ENCODE measurements around the gene MAP3K20. TPM values are rescaled to one million over a fixed set of nuclear protein-coding genes. Genes with fewer than 3 reads are reported as not detected.
"Not testable (repeated sequence)": the region's sequence is repeated elsewhere in the genome, so short reads cannot be mapped to it uniquely, and the experiment has no call there.

MAP3K20 gene
- total and polyA plus RNA-seq, 2 donors (not counting 1 experiment from before 2014, with no cell fraction given) = 105 to 138 TPM

DNA sequence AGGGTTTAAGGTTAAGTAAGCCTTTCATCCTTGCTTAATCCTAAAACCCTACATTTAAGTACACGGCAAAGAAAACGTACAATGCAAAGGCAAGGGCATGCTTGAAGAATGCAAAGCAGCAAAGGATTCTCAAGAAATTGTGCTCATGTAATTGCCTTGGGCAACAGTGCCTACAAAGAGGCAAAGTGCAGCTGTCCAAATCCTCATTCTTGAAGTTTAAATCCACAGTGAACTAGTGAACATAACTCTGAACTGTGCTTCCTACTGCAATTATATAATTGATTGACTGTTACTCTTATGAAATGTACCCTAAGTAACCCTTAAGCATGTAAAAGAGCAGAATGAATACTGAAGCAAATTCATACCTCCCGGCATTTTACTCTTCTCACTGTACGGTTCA, 85.4 kb downstream of the MAP3K20 start:
- H4K20me1 ChIP-seq (ENCODE audit: control insufficient read depth, extremely low read depth, insufficient read depth, low read length) = no peaks in the 10 kb centered on the region
- no peak overlapping the region for H2AFZ ChIP-seq (ENCODE audit: low read length)
- H3K4me3 ChIP-seq (replicated peaks in 1 of 4; ENCODE audit: control extremely low read depth in 1 of 4, insufficient read depth in 1 of 4, low read depth in 3 of 4, low read length in 4 of 4) = no peak overlapping the region
- no peak overlapping the region for H3K9ac ChIP-seq (ENCODE audit: insufficient read depth, low read length)
- H3K36me3 ChIP-seq (ENCODE audit: control insufficient read depth, insufficient read depth, low read length) = no peaks in the 10 kb centered on the region
- H3K27me3 ChIP-seq (ENCODE audit: control insufficient read depth, insufficient read depth, low read length) = no peaks in the 10 kb centered on the region
- H3K4me2 ChIP-seq (ENCODE audit: extremely low read depth, insufficient read depth, low read length) = peak overlapping the region; percentile 44
- peaks cover 24% of the 10 kb centered on the region for H3K4me1 ChIP-seq (ENCODE audit: control insufficient read depth, extremely low read depth, insufficient read depth, low read length)
- H3K9me3 ChIP-seq (ENCODE audit: control insufficient read depth, insufficient read depth, low read depth, low read length) = no peaks in the 10 kb centered on the region
- TF ChIP-seq EZH2 (IDR thresholded peaks at IDR 0.05; ENCODE audit: low read length, missing control alignments) (no peak), CTCF (conservative IDR thresholded peaks at IDR 0.05 in 1 of 2, IDR thresholded peaks at IDR 0.05 in 1 of 2; ENCODE audit: low read depth in 1 of 2, low read length in 2 of 2) (no peak)
- peak overlapping the region; percentile 93 for H3K27ac ChIP-seq (ENCODE audit: insufficient read depth, low read length)
- peaks cover 29% of the 10 kb centered on the region for H3K79me2 ChIP-seq (ENCODE audit: control insufficient read depth, insufficient read depth, low read length)
- peak in 1 of 2 donors; percentile 51 for DNase-seq (ENCODE audit: low read depth in 2 of 2)

GRCh38 chr2:173161507-173161906, 85.9 kb downstream of the MAP3K20 start:
- Histone ChIP-seq H3K27me3 (ENCODE audit: control insufficient read depth, insufficient read depth, low read length) (no peaks in the 10 kb centered on the region), H3K4me1 (ENCODE audit: control insufficient read depth, extremely low read depth, insufficient read depth, low read length) (peaks cover 24% of the 10 kb centered on the region), H2AFZ (ENCODE audit: low read length) (no peak overlapping the region), H3K9ac (ENCODE audit: insufficient read depth, low read length) (no peak overlapping the region), H3K4me3 (replicated peaks in 1 of 4; ENCODE audit: control extremely low read depth in 1 of 4, insufficient read depth in 1 of 4, low read depth in 3 of 4, low read length in 4 of 4) (no peak overlapping the region), H3K27ac (ENCODE audit: insufficient read depth, low read length) (peak overlapping the region; percentile 93), H3K4me2 (ENCODE audit: extremely low read depth, insufficient read depth, low read length) (no peak overlapping the region), H4K20me1 (ENCODE audit: control insufficient read depth, extremely low read depth, insufficient read depth, low read length) (no peaks in the 10 kb centered on the region), H3K79me2 (ENCODE audit: control insufficient read depth, insufficient read depth, low read length) (peaks cover 28% of the 10 kb centered on the region), H3K9me3 (ENCODE audit: control insufficient read depth, insufficient read depth, low read depth, low read length) (no peaks in the 10 kb centered on the region), H3K36me3 (ENCODE audit: control insufficient read depth, insufficient read depth, low read length) (no peaks in the 10 kb centered on the region)
- no peak for DNase-seq (ENCODE audit: low read depth in 2 of 2)
- no peak for TF ChIP-seq CTCF (conservative IDR thresholded peaks at IDR 0.05 in 1 of 2, IDR thresholded peaks at IDR 0.05 in 1 of 2; ENCODE audit: low read depth in 1 of 2, low read length in 2 of 2)
- no peak for TF ChIP-seq EZH2 (IDR thresholded peaks at IDR 0.05; ENCODE audit: low read length, missing control alignments)

GRCh38 chr2:173163357-173163756, 87.7 kb downstream of the MAP3K20 start:
- H3K9me3 ChIP-seq (ENCODE audit: control insufficient read depth, insufficient read depth, low read depth, low read length); DNase-seq (ENCODE audit: low read depth in 2 of 2); H3K4me2 ChIP-seq (ENCODE audit: extremely low read depth, insufficient read depth, low read length); H2AFZ ChIP-seq (ENCODE audit: low read length); H3K27me3 ChIP-seq (ENCODE audit: control insufficient read depth, insufficient read depth, low read length); H4K20me1 ChIP-seq (ENCODE audit: control insufficient read depth, extremely low read depth, insufficient read depth, low read length); H3K36me3 ChIP-seq (ENCODE audit: control insufficient read depth, insufficient read depth, low read length); H3K27ac ChIP-seq (ENCODE audit: insufficient read depth, low read length); H3K4me3 ChIP-seq (replicated peaks in 1 of 4; ENCODE audit: control extremely low read depth in 1 of 4, insufficient read depth in 1 of 4, low read depth in 3 of 4, low read length in 4 of 4); H3K9ac ChIP-seq (ENCODE audit: insufficient read depth, low read length): not testable (repeated sequence)
- peaks cover 26% of the 10 kb centered on the region for H3K4me1 ChIP-seq (ENCODE audit: control insufficient read depth, extremely low read depth, insufficient read depth, low read length)
- peaks cover 25% of the 10 kb centered on the region for H3K79me2 ChIP-seq (ENCODE audit: control insufficient read depth, insufficient read depth, low read length)
